Stimulated activated CD8-positive, alpha-beta memory T cell treated with anti-CD3 and anti-CD28 coated beads, Interleukin-2, amount 100 ng/mL, for 48 hours (primary cell): Measurements from ENCODE around the gene CDKN1C.

Experiments
- DNase-seq, 2 donors: peaks; one replicate each; pipeline ENCODE4 v3.0.0-alpha.2; 2020; ENCODE audit warnings: low read depth in 2 of 2

Gene CDKN1C

GRCh38 chr11:2870460-2870859 lies 15.1 kb downstream of the CDKN1C start:
- DNase-seq, result no peak

- DNase-seq, result no peak
Observed at GRCh38 chr11:2869561-2870427, 15.8 kb downstream of the CDKN1C start.

GRCh38 chr11:2869134-2869526 lies 16.4 kb downstream of the CDKN1C start:
- DNase-seq, result no peak

- DNase-seq, result no peak
Observed at GRCh38 chr11:2868506-2869133, 17.0 kb downstream of the CDKN1C start.

- no peak for DNase-seq
Observed at GRCh38 chr11:2867722-2868505, 17.7 kb downstream of the CDKN1C start.

GRCh38 chr11:2867142-2867541 lies 18.4 kb downstream of the CDKN1C start:
- no peak for DNase-seq

- DNase-seq, result no peak
Observed at GRCh38 chr11:2865922-2866577, 19.5 kb downstream of the CDKN1C start.

- no peak for DNase-seq
Observed at GRCh38 chr11:2864901-2865300, 20.7 kb downstream of the CDKN1C start.

- no peak for DNase-seq
Observed at GRCh38 chr11:2863276-2863618, 22.3 kb downstream of the CDKN1C start.

GRCh38 chr11:2862395-2863275 lies 22.9 kb downstream of the CDKN1C start:
- no peak for DNase-seq

- peak in 1 of 2 donors; percentile 26 for DNase-seq
Observed at GRCh38 chr11:2860636-2861035, 24.9 kb downstream of the CDKN1C start.

GRCh38 chr11:2859699-2860037 lies 25.9 kb downstream of the CDKN1C start:
- DNase-seq, result no peak

- DNase-seq, result no peak
Observed at GRCh38 chr11:2858995-2859698, 26.4 kb downstream of the CDKN1C start.

GRCh38 chr11:2857918-2858317 lies 27.7 kb downstream of the CDKN1C start:
- DNase-seq, result no peak

- no peak for DNase-seq
Observed at GRCh38 chr11:2857276-2857675, 28.3 kb downstream of the CDKN1C start.

GRCh38 chr11:2855162-2855561 lies 30.4 kb downstream of the CDKN1C start:
- DNase-seq, result no peak

GRCh38 chr11:2853997-2854560 lies 31.5 kb downstream of the CDKN1C start:
- DNase-seq, result no peak

- DNase-seq, result no peak
Observed at GRCh38 chr11:2853401-2853800, 32.2 kb downstream of the CDKN1C start.

- DNase-seq, result no peak
Observed at GRCh38 chr11:2849994-2850770, 35.4 kb downstream of the CDKN1C start.
